Body of pancreas (tissue), 4 donors: ENCODE results near the gene GTSF1L.

Experiments used
- CTCF ChIP-seq, 7 experiments: fragments of 450-650 bp in 4 of 7; fragments of 200-600 bp in 3 of 7; sonication (generic) in 3 of 7; IDR thresholded peaks; one replicate each; pipeline ENCODE4 v1.5.1; 2016 to 2019; ENCODE audit warnings: antibody characterized with exemption in 7 of 7
- POLR2A ChIP-seq, 3 donors: fragments of 450-650 bp; IDR thresholded peaks; one replicate each; pipeline ENCODE4 v1.6.1; 2016; ENCODE audit warnings: antibody characterized with exemption in 3 of 3, mild to moderate bottlenecking in 2 of 3

- TF ChIP-seq CTCF (IDR thresholded peaks at IDR 0.05), result no peak
- TF ChIP-seq POLR2A (IDR thresholded peaks at IDR 0.05), result no peak
Measured at GRCh38 chr20:43721429-43722152, 5.2 kb downstream of the GTSF1L start.
